H1 (cell line): ENCODE measurements around the gene USP43. TPM values are rescaled to one million over a fixed set of nuclear protein-coding genes. Genes with fewer than 3 reads are reported as not detected.

Source experiments
- CTCF ChIA-PET: fragments of 300-600 bp; sonication (Branson Sonifier 250); formaldehyde crosslinking; loops from one replicate; lab custom pipeline; 2021; ENCODE audit not compliant: partially characterized antibody; lab: Charles Lee
- POLR2A ChIA-PET: fragments of 300-600 bp; sonication (Branson Sonifier 250); formaldehyde crosslinking; loops from one replicate; lab custom pipeline; 2021; ENCODE audit warnings: inconsistent platforms; ENCODE audit not compliant: partially characterized antibody; lab: Charles Lee
- DNase-seq, 2 experiments: peaks; one replicate each; pipeline versions ENCODE4 v3.0.0 to v3.0.0-alpha.2; 2010 to 2022; ENCODE audit warnings: low spot score in 2 of 2, low read depth in 1 of 2, mixed read lengths in 1 of 2
- FAIRE-seq: peaks from 2 replicates; lab custom pipeline; 2011; peaks lifted over from hg19 to GRCh38; lab: Jason Lieb, UNC
- H2AFZ ChIP-seq: 2 replicates; pipeline ENCODE4 v1.8.1; 2012; ENCODE audit warnings: low read length, inconsistent platforms
- H2AK5ac ChIP-seq: 2 replicates; pipeline ENCODE4 v1.6.1; 2013; ENCODE audit warnings: low read depth, low read length
- H2BK120ac ChIP-seq: replicated peaks from 2 replicates; pipeline ENCODE3; 2013; ENCODE audit warnings: low read depth, low read length, inconsistent platforms
- H2BK12ac ChIP-seq: 2 replicates; pipeline ENCODE4 v1.6.1; 2013; ENCODE audit warnings: low read depth, low read length
- H2BK15ac ChIP-seq: 2 replicates; pipeline ENCODE4 v1.6.1; 2013; ENCODE audit warnings: low read length
- H2BK20ac ChIP-seq: 2 replicates; pipeline ENCODE4 v1.6.1; 2013; ENCODE audit warnings: low read length
- H2BK5ac ChIP-seq: 2 replicates; pipeline ENCODE4 v1.6.1; 2013; ENCODE audit warnings: low read depth, low read length
- H3K14ac ChIP-seq: 2 replicates; pipeline ENCODE4 v1.6.1; 2013; ENCODE audit warnings: inconsistent platforms; ENCODE audit not compliant: insufficient read length
- H3K18ac ChIP-seq: 2 replicates; pipeline ENCODE4 v1.6.1; 2013; ENCODE audit warnings: low read length; ENCODE audit errors: extremely low read depth
- H3K23ac ChIP-seq: 2 replicates; pipeline ENCODE4 v1.6.1; 2013; ENCODE audit warnings: inconsistent platforms; ENCODE audit not compliant: insufficient read length
- H3K23me2 ChIP-seq: 2 replicates; pipeline ENCODE4 v1.6.1; 2013; ENCODE audit warnings: low read depth, low read length
- H3K27ac ChIP-seq: 2 replicates; pipeline ENCODE4 v1.6.1; 2011; ENCODE audit warnings: low read depth, low read length, inconsistent platforms
- H3K27me3 ChIP-seq, 4 experiments: replicated peaks in 1 of 4; 1 replicate in 1 of 4; 2 replicates in 3 of 4; pipeline versions ENCODE4 v1.6.1 to v1.8.1; 2011 to 2013; ENCODE audit warnings: low read length in 3 of 4, mild to moderate bottlenecking in 3 of 4, inconsistent platforms in 2 of 4, mixed read lengths in 2 of 4, moderate library complexity in 1 of 4; ENCODE audit not compliant: control insufficient read depth in 3 of 4, insufficient read depth in 3 of 4; ENCODE audit errors: extremely low read depth in 1 of 4
- H3K36me3 ChIP-seq, 4 experiments: 2 replicates each; pipeline versions ENCODE4 v1.6.1 to v1.8.1; 2011 to 2013; ENCODE audit warnings: mild to moderate bottlenecking in 4 of 4, low read length in 3 of 4, moderate library complexity in 2 of 4, control low read depth in 1 of 4, inconsistent platforms in 1 of 4; ENCODE audit not compliant: insufficient read depth in 4 of 4, control insufficient read depth in 2 of 4
- H3K4ac ChIP-seq: replicated peaks from 2 replicates; pipeline ENCODE3; 2013; ENCODE audit warnings: low read length, low read depth, mixed read lengths, inconsistent platforms; ENCODE audit not compliant: insufficient read length
- H3K4me1 ChIP-seq, 4 experiments: replicated peaks in 1 of 4; 1 replicate in 1 of 4; 2 replicates in 3 of 4; pipeline versions ENCODE4 v1.6.1 to v1.8.1; 2011 to 2013; ENCODE audit warnings: low read length in 3 of 4, inconsistent platforms in 2 of 4, mixed read lengths in 1 of 4; ENCODE audit not compliant: insufficient read depth in 4 of 4, control insufficient read depth in 3 of 4
- H3K4me2 ChIP-seq, 2 experiments: 2 replicates each; pipeline versions ENCODE4 v1.6.1 to v1.8.1; 2011 to 2013; ENCODE audit warnings: low read depth in 2 of 2, low read length in 2 of 2, control low read depth in 1 of 2, inconsistent platforms in 1 of 2, mild to moderate bottlenecking in 1 of 2; ENCODE audit not compliant: insufficient read depth in 1 of 2
- H3K4me3 ChIP-seq, 4 experiments: fragments of 200-600, 300-600 bp in 1 of 4; sonication (generic), shearing (Covaris generic), sonication (Bioruptor Twin) in 1 of 4; 2 replicates each; pipeline versions ENCODE4 v1.5.1 to v1.8.1; 2011 to 2016; ENCODE audit warnings: low read length in 4 of 4, low read depth in 3 of 4, control low read depth in 2 of 4, inconsistent platforms in 2 of 4, mild to moderate bottlenecking in 2 of 4, mixed read lengths in 1 of 4, moderate library complexity in 1 of 4; ENCODE audit not compliant: insufficient read depth in 2 of 4; ENCODE audit errors: extremely low read depth in 1 of 4
- H3K56ac ChIP-seq: replicated peaks from 2 replicates; pipeline ENCODE3; 2013; ENCODE audit warnings: low read depth, mild to moderate bottlenecking, mixed read lengths, low read length, inconsistent platforms; ENCODE audit not compliant: insufficient read length
- H3K79me1 ChIP-seq: 2 replicates; pipeline ENCODE4 v1.6.1; 2013; ENCODE audit warnings: low read depth, low read length, control low read depth
- H3K79me2 ChIP-seq, 2 experiments: 2 replicates each; pipeline versions ENCODE4 v1.6.1 to v1.8.1; 2012 to 2013; ENCODE audit warnings: low read length in 2 of 2, mild to moderate bottlenecking in 2 of 2, inconsistent platforms in 1 of 2; ENCODE audit not compliant: insufficient read depth in 2 of 2, control insufficient read depth in 1 of 2
- H3K9ac ChIP-seq, 4 experiments: replicated peaks in 1 of 4; 1 replicate in 1 of 4; 2 replicates in 3 of 4; pipeline versions ENCODE4 v1.6.1 to v1.8.1; 2011 to 2013; ENCODE audit warnings: low read depth in 3 of 4, low read length in 3 of 4, control low read depth in 2 of 4, mild to moderate bottlenecking in 2 of 4, moderate library complexity in 2 of 4, inconsistent platforms in 1 of 4; ENCODE audit errors: extremely low read depth in 1 of 4
- H3K9me3 ChIP-seq, 2 experiments: 2 replicates each; pipeline versions ENCODE4 v1.6.1 to v1.8.1; 2012 to 2013; ENCODE audit warnings: mild to moderate bottlenecking in 2 of 2, moderate library complexity in 2 of 2, control low read depth in 1 of 2, inconsistent platforms in 1 of 2, low read depth in 1 of 2, low read length in 1 of 2, mixed read lengths in 1 of 2; ENCODE audit not compliant: insufficient read depth in 2 of 2
- H4K20me1 ChIP-seq, 2 experiments: replicated peaks in 1 of 2; 2 replicates each; pipeline versions ENCODE3 to v1.8.1; 2011 to 2013; ENCODE audit warnings: inconsistent platforms in 2 of 2, low read length in 2 of 2, mild to moderate bottlenecking in 1 of 2; ENCODE audit not compliant: insufficient read depth in 2 of 2, control insufficient read depth in 1 of 2
- H4K5ac ChIP-seq: 2 replicates; pipeline ENCODE4 v1.6.1; 2013; ENCODE audit warnings: low read length, low read depth, mixed read lengths, inconsistent platforms; ENCODE audit not compliant: insufficient read length
- H4K8ac ChIP-seq: 2 replicates; pipeline ENCODE4 v1.8.0; 2013; ENCODE audit warnings: mild to moderate bottlenecking, moderate library complexity, low read length, inconsistent platforms; ENCODE audit not compliant: insufficient read depth; ENCODE audit errors: extremely low read depth
- H4K91ac ChIP-seq: replicated peaks from 2 replicates; pipeline ENCODE3; 2013; ENCODE audit warnings: low read length, mixed read lengths, inconsistent platforms; ENCODE audit not compliant: insufficient read length
- CEBPB ChIP-seq: IDR thresholded peaks from 2 replicates; pipeline ENCODE4 v1.6.1; 2012; ENCODE audit warnings: low read depth, low read length
- JUN ChIP-seq: IDR thresholded peaks from 2 replicates; pipeline ENCODE4 v1.6.1; 2011; ENCODE audit warnings: low read depth, mild to moderate bottlenecking, improper control_type of control experiment, low read length
- KDM1A ChIP-seq: fragments of 200-600, 300-600 bp; sonication (generic); IDR thresholded peaks from 2 replicates; pipeline ENCODE4 v1.7.1; 2016; ENCODE audit warnings: mild to moderate bottlenecking, low read length, borderline replicate concordance
- POLR2AphosphoS5 ChIP-seq: IDR thresholded peaks from 2 replicates; pipeline ENCODE4 v1.6.1; 2011; ENCODE audit warnings: low read depth, low read length
- RFX5 ChIP-seq: IDR thresholded peaks from 2 replicates; pipeline ENCODE4 v1.6.1; 2011; ENCODE audit warnings: low read depth, low read length, improper control_type of control experiment, borderline replicate concordance
- RNF2 ChIP-seq: fragments of 200-900, 300-1000 bp; sonication (generic); IDR thresholded peaks from 2 replicates; pipeline ENCODE4 v1.7.1; 2016; ENCODE audit warnings: borderline replicate concordance, low read depth, mild to moderate bottlenecking, antibody characterized with exemption, low read length; ENCODE audit not compliant: poor library complexity, severe bottlenecking; ENCODE audit errors: missing control alignments
- SAP30 ChIP-seq: fragments of 300-600 bp; sonication (generic); IDR thresholded peaks from 2 replicates; pipeline ENCODE4 v1.7.1; 2012; ENCODE audit warnings: low read length, moderate library complexity, mild to moderate bottlenecking, inconsistent platforms; ENCODE audit not compliant: insufficient read depth, insufficient replicate concordance
- SIX5 ChIP-seq: IDR thresholded peaks from 2 replicates; pipeline ENCODE4 v1.6.1; 2011; ENCODE audit warnings: mild to moderate bottlenecking, low read depth, low read length
- SP4 ChIP-seq: IDR thresholded peaks from 2 replicates; pipeline ENCODE4 v1.6.1; 2012; ENCODE audit warnings: low read length, inconsistent platforms
- TBP ChIP-seq: IDR thresholded peaks from 2 replicates; pipeline ENCODE4 v1.6.1; 2011; ENCODE audit warnings: low read depth, low read length, improper control_type of control experiment
- WGBS, 2 experiments: shearing (Covaris generic) in 1 of 2; methylation state at CpG; one replicate each; pipeline versions ENCODE4 v1.1.6 to v1.1.7; 2013 to 2015; ENCODE audit warnings: low lambda C conversion rate in 2 of 2, mixed read lengths in 2 of 2, inconsistent platforms in 1 of 2, low coverage in 1 of 2, missing lambda C conversion rate in 1 of 2; ENCODE audit not compliant: insufficient replicate concordance in 2 of 2, insufficient coverage in 1 of 2, insufficient read length in 1 of 2; ENCODE audit errors: extremely low coverage in 1 of 2, missing lambda C conversion rate in 1 of 2; 5-methylcytosine and 5-hydroxymethylcytosine counted together
- polyA plus RNA-seq, 7 experiments: library from polyadenylated mRNA; depleted of rRNA in 3 of 7; stranded (reverse) in 5 of 7; unstranded in 2 of 7; fragments of >200 nt in 5 of 7; fragments of 200-250 nt in 2 of 7; gene quantifications; 1 replicate in 5 of 7; 2 replicates in 1 of 7; 4 replicates in 1 of 7; pipeline versions ENCODE4 v1.2.1 to v1.2.3, GENCODE V29; 2011 to 2013; ENCODE audit warnings: missing spikeins in 2 of 7, mixed read lengths in 2 of 7
- total RNA-seq: library from RNA; stranded (reverse); fragmentation: NEBNext Ultra II Directional; extraction: Animal tissue kit (Norgen Biotek cat#: 25700); gene quantifications from 2 replicates; pipeline ENCODE4 v1.2.1, GENCODE V29; 2021

USP43 gene
- total and polyA plus RNA-seq, 2 of the 8 experiments (the other 6 are each of a cell fraction or from before 2014, with no cell fraction given) = 3.0 to 7.2 TPM

DNA sequence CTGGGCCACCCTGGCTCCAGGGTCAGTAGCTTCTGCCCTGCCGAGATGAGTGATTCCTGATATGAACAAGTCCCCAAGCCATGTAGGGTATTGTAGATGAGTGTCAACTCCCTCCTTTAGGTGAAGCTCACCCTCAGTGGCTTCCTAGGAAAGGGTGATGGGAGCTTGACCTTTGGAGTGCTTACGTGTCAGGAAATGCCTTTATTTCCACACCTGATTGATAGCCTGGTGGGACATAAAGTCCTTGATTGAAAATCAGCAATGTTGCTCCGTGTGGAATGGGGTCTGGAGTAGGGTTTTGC is 58.4 kb downstream of the USP43 start:
- CTCF ChIA-PET = interaction anchor here (0.6 to 1.0 kb wide), 2 partner anchors 11 to 65 kb away, joined by 3 read pairs; no protein-coding TSS in a partner anchor
- DNase-seq (no peak), FAIRE-seq (no peak)
- no peak overlapping the region for H2BK12ac ChIP-seq
- no peak overlapping the region for H4K8ac ChIP-seq
- no peak overlapping the region for H2AFZ ChIP-seq
- peaks cover 0 to 3% of the 10 kb centered on the region in 2 experiments for H4K20me1 ChIP-seq
- WGBS, 2 experiments = 88% methylated on average over 3 of the region's 3 CpGs; no CpG with 5 or more reads in 1 of the 2 experiments
- H2BK5ac ChIP-seq = no peak overlapping the region
- H2BK15ac ChIP-seq = no peak overlapping the region
- H3K79me2 ChIP-seq = no peaks in the 10 kb centered on the region
- H3K4me3 ChIP-seq = no peak overlapping the region
- no peak overlapping the region for H2BK120ac ChIP-seq
- no peak overlapping the region for H3K56ac ChIP-seq
- 0 out of 2 replicates have a peak, but pooled peaks cover 2% of the 10 kb centered on the region for H3K79me1 ChIP-seq
- no peaks in the 10 kb centered on the region for H3K27me3 ChIP-seq
- no peak overlapping the region for H3K14ac ChIP-seq
- no peak overlapping the region for H3K18ac ChIP-seq
- no peak overlapping the region for H4K91ac ChIP-seq
- no peaks in the 10 kb centered on the region; a peak in 1 of 8 replicates for H3K36me3 ChIP-seq
- no peak overlapping the region for H3K4ac ChIP-seq
- H3K4me1 ChIP-seq = no peaks in the 10 kb centered on the region
- POLR2A ChIA-PET = no interaction called here
- no peak overlapping the region for H3K4me2 ChIP-seq
- no peak overlapping the region for H2BK20ac ChIP-seq
- H2AK5ac ChIP-seq = no peak overlapping the region
- H3K9ac ChIP-seq = no peak overlapping the region
- H3K23ac ChIP-seq = no peak overlapping the region
- no peaks in the 10 kb centered on the region for H3K23me2 ChIP-seq
- H3K27ac ChIP-seq = no peak overlapping the region
- no peaks in the 10 kb centered on the region for H3K9me3 ChIP-seq
- H4K5ac ChIP-seq = no peak overlapping the region
- TF ChIP-seq SP4 (no peak), RFX5 (no peak), KDM1A (no peak), SAP30 (no peak), POLR2AphosphoS5 (no peak), TBP (no peak), RNF2 (no peak), SIX5 (no peak), CEBPB (no peak), JUN (no peak)
